Lower lobe of right lung (tissue), 2 donors: ENCODE measurements around the gene EID3. TPM values are rescaled to one million over a fixed set of nuclear protein-coding genes. Genes with fewer than 3 reads are reported as not detected.

Experiments
- ATAC-seq, 2 donors: fragments of 200-7000 bp; cut with Tn5 transposase; one replicate each; pipeline ENCODE4 v1.9.1; 2020 to 2022; ENCODE audit warnings: mild to moderate bottlenecking in 2 of 2, moderate library complexity in 2 of 2
- DNase-seq: peaks from one replicate; pipeline ENCODE4 v3.0.0-alpha.2; 2020
- H3K27ac ChIP-seq: fragments of 200-600 bp; one replicate; pipeline ENCODE4 v1.8.0; 2022
- H3K27me3 ChIP-seq: fragments of 200-600 bp; one replicate; pipeline ENCODE4 v1.8.0; 2022; ENCODE audit warnings: low read depth
- H3K36me3 ChIP-seq: fragments of 200-600 bp; one replicate; pipeline ENCODE4 v1.8.0; 2022; ENCODE audit warnings: mild to moderate bottlenecking
- H3K4me1 ChIP-seq: fragments of 200-600 bp; one replicate; pipeline ENCODE4 v1.8.0; 2022
- H3K4me3 ChIP-seq: fragments of 200-600 bp; one replicate; pipeline ENCODE4 v1.8.0; 2022; ENCODE audit warnings: mild to moderate bottlenecking
- H3K9me3 ChIP-seq: fragments of 200-600 bp; one replicate; pipeline ENCODE4 v1.8.0; 2022
- intact Hi-C: fragments of 100-400 bp; cut with DNase I; formaldehyde crosslinking; loops from one replicate; pipeline ENCODE4 v1.11.0; 2022
- total RNA-seq: library from RNA; stranded (reverse); fragmentation: NEBNext Ultra II Directional; extraction: Animal tissue kit (Norgen Biotek cat#: 25700); gene quantifications from one replicate; pipeline ENCODE4 v1.2.1, GENCODE V29; 2021
- TF ChIP-seq, protein P1 (sequence below): fragments of 200-600 bp; IDR thresholded peaks from one replicate; pipeline ENCODE4 v1.8.0; 2022; ENCODE audit warnings: antibody characterized with exemption, mild to moderate bottlenecking
- donor health status: DM: no; HTN: yes; CAD: no; lungs with severe emphysema.

EID3 gene
- total RNA-seq, 1 donor from 2014 or later, result 3.3 TPM

- no peak overlapping the region for H3K27ac ChIP-seq
- H3K36me3 ChIP-seq, result no peaks in the 10 kb centered on the region
- TF ChIP-seq, protein P1, sequence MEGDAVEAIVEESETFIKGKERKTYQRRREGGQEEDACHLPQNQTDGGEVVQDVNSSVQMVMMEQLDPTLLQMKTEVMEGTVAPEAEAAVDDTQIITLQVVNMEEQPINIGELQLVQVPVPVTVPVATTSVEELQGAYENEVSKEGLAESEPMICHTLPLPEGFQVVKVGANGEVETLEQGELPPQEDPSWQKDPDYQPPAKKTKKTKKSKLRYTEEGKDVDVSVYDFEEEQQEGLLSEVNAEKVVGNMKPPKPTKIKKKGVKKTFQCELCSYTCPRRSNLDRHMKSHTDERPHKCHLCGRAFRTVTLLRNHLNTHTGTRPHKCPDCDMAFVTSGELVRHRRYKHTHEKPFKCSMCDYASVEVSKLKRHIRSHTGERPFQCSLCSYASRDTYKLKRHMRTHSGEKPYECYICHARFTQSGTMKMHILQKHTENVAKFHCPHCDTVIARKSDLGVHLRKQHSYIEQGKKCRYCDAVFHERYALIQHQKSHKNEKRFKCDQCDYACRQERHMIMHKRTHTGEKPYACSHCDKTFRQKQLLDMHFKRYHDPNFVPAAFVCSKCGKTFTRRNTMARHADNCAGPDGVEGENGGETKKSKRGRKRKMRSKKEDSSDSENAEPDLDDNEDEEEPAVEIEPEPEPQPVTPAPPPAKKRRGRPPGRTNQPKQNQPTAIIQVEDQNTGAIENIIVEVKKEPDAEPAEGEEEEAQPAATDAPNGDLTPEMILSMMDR, result no peak
- H3K4me1 ChIP-seq, result no peaks in the 10 kb centered on the region
- intact Hi-C loops, result no loop called here
- no peak for ATAC-seq
- DNase-seq, result no peak
- H3K4me3 ChIP-seq, result no peak overlapping the region
- H3K9me3 ChIP-seq, result no peaks in the 10 kb centered on the region
- no peaks in the 10 kb centered on the region for H3K27me3 ChIP-seq
Observed at GRCh38 chr12:104279164-104279563, 24.4 kb upstream of the EID3 start.

GRCh38 chr12:104280111-104280510 lies 23.4 kb upstream of the EID3 start:
- Histone ChIP-seq H3K9me3 (no peaks in the 10 kb centered on the region), H3K36me3 (no peaks in the 10 kb centered on the region), H3K27me3 (no peaks in the 10 kb centered on the region), H3K27ac (no peak overlapping the region), H3K4me3 (no peak overlapping the region), H3K4me1 (peaks cover under 1% of the 10 kb centered on the region)
- DNase-seq (no peak), ATAC-seq (no peak)
- TF ChIP-seq, protein P1, result no peak
- intact Hi-C loops, result no loop called here

DNA sequence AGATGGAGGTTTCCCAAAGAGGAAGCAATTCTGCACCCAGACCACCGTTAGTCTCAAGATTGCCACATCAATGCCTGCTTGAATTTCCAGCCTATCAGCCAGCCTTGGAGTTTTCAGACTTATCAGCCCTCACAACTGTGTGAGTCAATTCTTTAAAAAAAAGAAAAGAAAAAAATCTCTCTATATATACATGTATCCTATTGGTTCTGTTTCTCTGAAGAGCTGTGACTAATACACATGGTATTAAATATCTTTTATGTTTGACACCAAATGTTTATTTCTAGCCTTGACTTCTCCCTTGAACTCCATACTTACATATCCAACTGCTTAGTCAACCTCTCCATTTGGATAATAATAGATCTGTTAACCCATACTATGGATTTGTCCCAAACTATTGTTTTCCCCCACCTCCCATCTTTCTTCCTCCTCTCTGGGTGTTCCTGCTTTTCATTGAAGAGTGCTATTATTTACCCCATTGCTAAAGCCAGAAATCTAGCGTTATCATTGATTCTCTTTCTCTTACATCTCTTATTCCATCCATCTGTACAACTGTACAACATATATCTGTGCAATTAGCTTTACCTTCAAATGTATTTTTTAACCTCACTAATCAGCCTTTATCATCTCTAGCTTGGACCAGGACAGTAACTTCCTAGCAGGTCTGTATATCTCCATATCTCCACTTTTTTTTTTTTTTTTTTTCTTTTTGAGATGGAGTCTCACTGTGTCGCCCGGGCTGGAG lies 22.7 kb upstream of the EID3 start:
- no peak overlapping the region for H3K27ac ChIP-seq
- TF ChIP-seq, protein P1, result no peak
- DNase-seq (no peak), ATAC-seq (no peak)
- no peak overlapping the region for H3K4me3 ChIP-seq
- H3K27me3 ChIP-seq, result no peaks in the 10 kb centered on the region
- H3K4me1 ChIP-seq, result peaks cover 8% of the 10 kb centered on the region
- intact Hi-C loops, result no loop called here
- H3K36me3 ChIP-seq, result no peaks in the 10 kb centered on the region
- no peaks in the 10 kb centered on the region for H3K9me3 ChIP-seq

- H3K27me3 ChIP-seq, result no peaks in the 10 kb centered on the region
- intact Hi-C loops, result no loop called here
- H3K36me3 ChIP-seq, result no peaks in the 10 kb centered on the region
- H3K9me3 ChIP-seq, result no peaks in the 10 kb centered on the region
- no peak for DNase-seq
- TF ChIP-seq, protein P1, result no peak
- ATAC-seq, result no peak
- H3K4me1 ChIP-seq, result peaks cover 15% of the 10 kb centered on the region
- no peak overlapping the region for H3K4me3 ChIP-seq
- no peak overlapping the region for H3K27ac ChIP-seq
Observed at GRCh38 chr12:104281636-104282035, 21.9 kb upstream of the EID3 start.

- Histone ChIP-seq H3K27ac (no peak overlapping the region), H3K9me3 (no peaks in the 10 kb centered on the region), H3K36me3 (no peaks in the 10 kb centered on the region), H3K27me3 (no peaks in the 10 kb centered on the region), H3K4me1 (peaks cover 15% of the 10 kb centered on the region), H3K4me3 (no peak overlapping the region)
- TF ChIP-seq, protein P1, result no peak
- intact Hi-C loops, result no loop called here
- ATAC-seq, result no peak
- no peak for DNase-seq
Observed at GRCh38 chr12:104282109-104282508, 21.4 kb upstream of the EID3 start.
